Measurements from ENCODE around the gene HIRA.

The HIRA gene

DNA sequence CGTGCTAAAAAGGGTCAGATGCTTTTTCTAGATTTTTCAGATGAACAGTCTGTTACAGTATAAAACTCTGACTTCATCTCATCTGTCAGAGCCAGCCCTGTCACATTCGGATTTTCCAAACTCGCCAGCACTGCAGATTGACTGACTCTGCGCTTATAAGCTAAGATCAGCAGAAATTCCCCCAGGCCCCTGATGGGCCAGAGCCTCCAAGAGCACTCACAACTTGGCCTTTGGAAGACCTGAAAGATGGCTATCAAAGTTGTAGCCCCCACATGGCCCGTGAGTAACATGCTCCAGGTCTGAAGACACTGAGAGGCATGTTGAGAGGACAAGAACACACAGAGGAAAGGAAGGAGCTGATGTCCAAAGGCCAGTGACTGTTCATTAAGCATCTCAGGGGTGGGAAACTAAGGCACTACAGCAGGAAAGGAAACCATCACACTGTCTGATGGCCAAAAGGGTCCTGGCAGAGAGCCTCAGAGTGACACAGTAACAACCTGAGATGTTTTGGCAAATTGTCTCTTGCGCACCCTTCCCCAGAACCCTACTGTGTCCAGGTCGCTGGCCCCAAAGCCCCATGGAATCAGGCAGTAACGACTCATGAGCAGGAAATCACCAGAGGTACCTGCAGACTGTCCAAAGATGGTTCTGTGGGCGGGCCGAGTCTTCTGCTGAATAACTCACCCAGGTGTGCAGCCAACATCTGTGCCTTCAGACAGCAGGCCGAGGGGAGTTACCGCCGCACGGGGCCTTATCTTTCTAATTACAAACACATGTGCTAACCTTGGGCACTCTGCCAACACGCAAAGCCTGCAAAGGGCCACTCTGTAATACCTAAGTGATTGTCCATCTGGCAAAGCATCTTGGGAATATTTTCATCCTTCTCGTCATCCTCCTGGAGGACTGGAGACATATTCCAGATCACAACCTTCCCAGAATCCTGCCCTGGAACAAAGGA is 23.6 kb downstream of the HIRA start:
- Histone ChIP-seq H3K27ac (ENCODE audit: low read length) (no peak overlapping the region), H3K9ac (ENCODE audit: low read depth, low read length) (no peak overlapping the region), H3K36me3 (ENCODE audit: insufficient read depth, low read length) (peaks cover 93% of the 10 kb centered on the region), H2AFZ (ENCODE audit: low read depth, low read length) (no peak overlapping the region), H3K4me3 (ENCODE audit: low read depth in 1 of 2, low read length in 2 of 2) (no peak overlapping the region), H3K4me1 (ENCODE audit: insufficient read depth, low read length) (no peaks in the 10 kb centered on the region), H4K20me1 (ENCODE audit: insufficient read depth, low read length) (peaks cover 34% of the 10 kb centered on the region), H3K9me3 (ENCODE audit: insufficient read depth, low read length, severe bottlenecking) (no peaks in the 10 kb centered on the region), H3K79me2 (ENCODE audit: insufficient read depth, low read length) (peaks cover 45% of the 10 kb centered on the region), H3K4me2 (ENCODE audit: insufficient read depth, low read length) (no peak overlapping the region), H3K27me3 (ENCODE audit: insufficient read depth, low read length, poor library complexity) (no peaks in the 10 kb centered on the region)
- DNase-seq: no peak
- no peak for ATAC-seq (ENCODE audit: insufficient read depth, low read depth)
- TF ChIP-seq, protein P1, sequence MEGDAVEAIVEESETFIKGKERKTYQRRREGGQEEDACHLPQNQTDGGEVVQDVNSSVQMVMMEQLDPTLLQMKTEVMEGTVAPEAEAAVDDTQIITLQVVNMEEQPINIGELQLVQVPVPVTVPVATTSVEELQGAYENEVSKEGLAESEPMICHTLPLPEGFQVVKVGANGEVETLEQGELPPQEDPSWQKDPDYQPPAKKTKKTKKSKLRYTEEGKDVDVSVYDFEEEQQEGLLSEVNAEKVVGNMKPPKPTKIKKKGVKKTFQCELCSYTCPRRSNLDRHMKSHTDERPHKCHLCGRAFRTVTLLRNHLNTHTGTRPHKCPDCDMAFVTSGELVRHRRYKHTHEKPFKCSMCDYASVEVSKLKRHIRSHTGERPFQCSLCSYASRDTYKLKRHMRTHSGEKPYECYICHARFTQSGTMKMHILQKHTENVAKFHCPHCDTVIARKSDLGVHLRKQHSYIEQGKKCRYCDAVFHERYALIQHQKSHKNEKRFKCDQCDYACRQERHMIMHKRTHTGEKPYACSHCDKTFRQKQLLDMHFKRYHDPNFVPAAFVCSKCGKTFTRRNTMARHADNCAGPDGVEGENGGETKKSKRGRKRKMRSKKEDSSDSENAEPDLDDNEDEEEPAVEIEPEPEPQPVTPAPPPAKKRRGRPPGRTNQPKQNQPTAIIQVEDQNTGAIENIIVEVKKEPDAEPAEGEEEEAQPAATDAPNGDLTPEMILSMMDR (IDR thresholded peaks at IDR 0.05; ENCODE audit: borderline replicate concordance, extremely low read depth, low read length, poor library complexity, severe bottlenecking): no peak
- no peak for TF ChIP-seq EZH2 (IDR thresholded peaks at IDR 0.05; ENCODE audit: borderline replicate concordance, low read depth, low read length, severe bottlenecking)

DNA sequence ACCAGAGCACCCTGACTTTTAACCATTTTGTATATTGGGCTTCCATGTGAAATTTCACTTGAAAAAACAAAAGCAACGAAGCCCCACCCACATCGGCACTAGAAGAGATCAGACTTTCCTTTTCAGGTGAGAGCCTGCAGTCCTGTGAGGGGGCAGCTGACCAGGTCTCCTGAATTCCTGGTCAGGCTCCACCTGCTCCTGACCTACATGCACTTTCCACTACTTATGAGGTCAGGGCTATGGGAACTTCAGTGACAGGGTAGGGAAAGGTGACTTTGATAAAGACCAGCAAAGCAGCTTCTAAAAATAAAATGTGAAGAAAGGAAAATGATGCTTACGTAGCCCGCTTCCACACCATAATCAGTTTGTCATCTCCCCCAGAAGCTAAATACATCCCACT is 24.7 kb downstream of the HIRA start:
- Histone ChIP-seq H2AFZ (ENCODE audit: low read depth, low read length) (no peak overlapping the region), H3K4me3 (ENCODE audit: low read depth in 1 of 2, low read length in 2 of 2) (no peak overlapping the region), H3K4me1 (ENCODE audit: insufficient read depth, low read length) (no peaks in the 10 kb centered on the region), H3K27ac (ENCODE audit: low read length) (no peak overlapping the region), H3K4me2 (ENCODE audit: insufficient read depth, low read length) (no peak overlapping the region), H3K9me3 (ENCODE audit: insufficient read depth, low read length, severe bottlenecking) (no peaks in the 10 kb centered on the region), H3K27me3 (ENCODE audit: insufficient read depth, low read length, poor library complexity) (no peaks in the 10 kb centered on the region), H4K20me1 (ENCODE audit: insufficient read depth, low read length) (peaks cover 24% of the 10 kb centered on the region), H3K9ac (ENCODE audit: low read depth, low read length) (no peak overlapping the region), H3K79me2 (ENCODE audit: insufficient read depth, low read length) (peaks cover 34% of the 10 kb centered on the region), H3K36me3 (ENCODE audit: insufficient read depth, low read length) (peaks cover 95% of the 10 kb centered on the region)
- ATAC-seq (ENCODE audit: insufficient read depth, low read depth) (no peak), DNase-seq (no peak)
- TF ChIP-seq, protein P1 (IDR thresholded peaks at IDR 0.05; ENCODE audit: borderline replicate concordance, extremely low read depth, low read length, poor library complexity, severe bottlenecking): no peak

DNA sequence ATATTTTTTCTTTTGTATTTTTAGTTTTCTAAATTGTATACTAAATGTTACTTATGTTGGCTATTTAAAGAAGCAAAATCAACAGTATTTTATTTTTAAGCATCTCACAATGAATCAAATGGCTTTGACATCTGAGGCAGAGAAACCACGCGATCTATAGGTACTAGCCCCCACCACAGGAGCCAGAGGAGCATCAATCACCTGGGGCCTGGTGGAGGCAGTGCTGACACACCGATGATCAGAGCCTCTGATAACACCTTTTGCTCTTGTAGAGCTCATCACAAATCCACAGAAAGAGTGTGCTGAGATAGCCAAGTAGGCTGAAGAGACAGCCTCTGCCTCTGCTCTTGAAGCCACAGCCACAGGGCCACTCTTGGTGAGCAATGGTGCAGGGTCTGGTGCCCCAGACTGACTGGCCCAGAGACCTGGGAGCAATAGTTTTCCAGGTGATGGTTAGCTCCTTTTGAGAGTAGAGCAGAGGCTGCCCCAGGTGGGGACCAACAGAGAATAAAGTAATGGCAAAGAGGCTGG is 25.2 kb downstream of the HIRA start:
- H3K9me3 ChIP-seq (ENCODE audit: insufficient read depth, low read length, severe bottlenecking): no peaks in the 10 kb centered on the region
- H3K9ac ChIP-seq (ENCODE audit: low read depth, low read length): no peak overlapping the region
- peaks cover 19% of the 10 kb centered on the region for H4K20me1 ChIP-seq (ENCODE audit: insufficient read depth, low read length)
- H3K4me2 ChIP-seq (ENCODE audit: insufficient read depth, low read length): no peak overlapping the region
- DNase-seq (no peak), ATAC-seq (ENCODE audit: insufficient read depth, low read depth) (peak; percentile 22; the same call in 1 of the 3 replicates)
- H3K36me3 ChIP-seq (ENCODE audit: insufficient read depth, low read length): peaks cover 95% of the 10 kb centered on the region
- no peak overlapping the region for H3K27ac ChIP-seq (ENCODE audit: low read length)
- no peaks in the 10 kb centered on the region for H3K4me1 ChIP-seq (ENCODE audit: insufficient read depth, low read length)
- H3K4me3 ChIP-seq (ENCODE audit: low read depth in 1 of 2, low read length in 2 of 2): no peak overlapping the region
- H3K27me3 ChIP-seq (ENCODE audit: insufficient read depth, low read length, poor library complexity): no peaks in the 10 kb centered on the region
- H2AFZ ChIP-seq (ENCODE audit: low read depth, low read length): no peak overlapping the region
- no peak for TF ChIP-seq EZH2 (IDR thresholded peaks at IDR 0.05; ENCODE audit: borderline replicate concordance, low read depth, low read length, severe bottlenecking)
- TF ChIP-seq, protein P1 (IDR thresholded peaks at IDR 0.05; ENCODE audit: borderline replicate concordance, extremely low read depth, low read length, poor library complexity, severe bottlenecking): peak; percentile 12
- H3K79me2 ChIP-seq (ENCODE audit: insufficient read depth, low read length): peaks cover 29% of the 10 kb centered on the region

Data from DND-41 (cell line).